Left hindlimb (tissue), 1 donor: ENCODE measurements around the gene RALGAPA1.

Experiments used
- DNase-seq: peaks from one replicate; pipeline ENCODE4 v3.0.0-alpha.2; 2018

RALGAPA1 gene

DNA sequence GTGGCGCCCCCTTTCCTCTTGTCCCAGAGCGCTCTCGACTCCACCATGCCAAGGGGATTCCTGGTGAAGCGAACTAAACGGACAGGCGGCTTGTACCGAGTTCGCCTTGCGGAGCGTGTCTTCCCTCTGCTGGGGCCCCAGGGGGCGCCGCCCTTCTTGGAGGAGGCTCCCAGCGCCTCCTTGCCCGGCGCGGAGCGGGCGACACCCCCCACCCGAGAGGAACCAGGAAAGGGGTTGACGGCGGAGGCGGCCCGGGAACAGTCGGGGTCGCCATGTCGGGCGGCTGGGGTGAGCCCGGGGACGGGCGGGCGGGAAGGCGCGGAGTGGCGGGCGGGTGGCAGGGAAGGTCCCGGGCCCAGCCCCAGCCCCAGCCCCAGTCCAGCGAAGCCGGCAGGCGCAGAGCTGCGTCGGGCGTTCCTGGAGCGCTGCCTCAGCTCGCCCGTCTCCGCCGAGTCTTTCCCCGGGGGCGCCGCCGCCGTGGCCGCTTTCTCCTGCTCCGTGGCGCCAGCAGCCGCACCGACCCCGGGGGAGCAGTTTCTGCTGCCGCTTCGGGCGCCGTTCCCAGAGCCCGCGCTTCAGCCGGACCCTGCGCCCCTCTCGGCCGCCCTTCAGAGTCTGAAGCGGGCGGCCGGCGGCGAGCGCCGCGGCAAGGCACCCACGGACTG lies 274.8 kb downstream of the RALGAPA1 start:
- DNase-seq: no peak

GRCh38 chr14:35533357-35534207 lies 275.5 kb downstream of the RALGAPA1 start, which contains the start of gene INSM2:
Gene INSM2, plus strand, starts transcription at chr14:35534164. Its CDS starts 89 bp downstream, at chr14:35534253.
- DNase-seq: peak; percentile 58

DNA sequence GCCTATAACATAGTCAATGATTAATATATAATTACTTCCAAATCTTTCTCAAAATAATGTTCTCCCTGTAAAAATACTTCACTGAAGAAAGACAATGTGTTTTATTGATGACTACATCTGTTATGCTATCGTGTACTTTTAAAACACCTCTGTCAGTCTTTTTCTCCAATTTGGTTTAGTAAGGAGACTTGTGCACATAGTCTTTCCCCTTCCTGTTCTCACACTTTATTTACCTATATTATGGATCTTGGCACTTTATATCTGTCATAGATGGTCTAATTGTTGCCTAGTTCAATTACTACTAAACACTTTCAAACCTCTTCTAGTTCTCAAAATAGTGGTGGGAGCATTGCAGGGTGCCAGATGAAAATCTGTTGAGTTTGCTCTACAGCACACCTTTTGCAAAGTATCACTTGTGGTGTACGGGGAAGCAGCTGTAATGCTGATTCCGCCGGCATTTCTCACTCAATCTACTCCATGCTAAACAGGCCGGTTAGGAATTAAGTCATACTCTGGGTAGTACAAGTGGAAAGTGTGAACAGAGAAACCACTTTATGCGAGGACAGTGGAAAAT lies 276.2 kb downstream of the RALGAPA1 start:
- DNase-seq: no peak

DNA sequence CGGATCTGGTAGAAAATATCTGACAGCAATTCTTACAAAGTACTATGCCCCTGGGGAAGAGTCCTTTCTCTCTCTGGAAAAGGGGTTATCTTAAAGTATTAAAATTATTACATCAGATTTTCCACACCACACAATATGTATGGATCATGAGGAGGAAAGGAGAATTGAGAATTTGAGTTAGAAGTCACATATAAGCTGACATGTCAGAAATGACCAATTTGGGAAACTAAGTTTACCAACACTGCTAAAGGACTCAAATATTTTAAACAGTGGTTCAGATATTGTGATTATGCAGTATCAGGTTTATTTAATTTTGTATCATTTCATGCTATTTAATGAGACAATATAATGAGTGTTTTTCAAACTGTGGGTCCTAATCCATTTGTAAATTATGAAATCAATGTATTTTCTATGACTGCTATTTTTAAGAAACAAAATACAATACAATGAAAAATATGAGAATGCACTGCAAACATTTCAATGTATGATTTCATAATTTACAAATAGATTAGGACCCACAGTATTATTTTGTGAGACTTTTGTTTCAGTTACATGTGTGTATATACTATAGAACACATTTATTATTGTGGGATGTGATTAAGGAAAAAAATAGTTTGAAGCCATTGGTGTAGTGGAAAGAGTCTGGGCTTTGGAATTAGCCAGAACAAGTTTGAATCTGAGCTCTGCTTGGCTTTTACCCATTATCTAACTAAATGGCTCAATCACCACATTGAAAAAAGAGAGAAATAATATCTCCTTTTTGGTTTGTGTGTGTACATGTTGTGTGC lies 276.9 kb downstream of the RALGAPA1 start:
- DNase-seq: no peak

DNA sequence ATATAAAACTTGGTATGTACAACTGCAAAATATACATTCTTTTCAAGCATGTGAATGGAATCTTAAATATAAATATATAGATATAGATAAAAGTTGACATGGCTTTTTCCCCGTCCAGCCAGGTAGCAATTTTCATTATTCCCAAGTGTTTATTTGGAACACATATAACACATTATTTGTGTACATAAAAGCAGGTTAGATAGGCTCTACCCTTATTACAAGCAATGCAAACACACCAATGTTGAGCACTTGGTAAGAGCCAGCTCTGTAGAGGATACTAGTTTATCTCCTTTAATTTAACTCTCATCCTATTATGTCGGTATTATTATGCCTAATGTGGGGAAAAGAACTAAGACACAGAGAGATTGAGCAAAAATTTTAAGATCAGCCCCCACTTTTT lies 282.1 kb downstream of the RALGAPA1 start:
- DNase-seq: no peak

DNA sequence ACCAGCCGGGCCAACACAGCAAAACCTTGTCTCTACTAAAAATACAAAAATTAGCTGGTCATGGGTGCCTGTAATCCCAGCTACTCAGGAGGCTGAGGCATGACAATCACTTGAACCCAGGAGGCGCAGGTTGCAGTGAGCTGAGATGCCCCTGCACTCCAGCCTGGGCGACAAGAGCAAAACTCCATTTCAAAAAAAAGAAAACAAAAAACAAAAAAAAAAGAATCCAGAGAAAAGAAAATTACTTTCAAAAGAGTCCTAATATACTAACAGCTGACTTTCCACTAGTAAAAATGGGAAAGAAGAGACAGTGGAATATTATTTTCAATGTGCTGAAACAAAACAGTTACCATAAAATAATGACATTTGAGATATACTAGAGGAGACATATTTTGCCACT lies 283.4 kb downstream of the RALGAPA1 start:
- no peak for DNase-seq

- DNase-seq: no peak
These were observed 289.1 kb downstream of the RALGAPA1 start for GRCh38 chr14:35519986-35520385.

DNA sequence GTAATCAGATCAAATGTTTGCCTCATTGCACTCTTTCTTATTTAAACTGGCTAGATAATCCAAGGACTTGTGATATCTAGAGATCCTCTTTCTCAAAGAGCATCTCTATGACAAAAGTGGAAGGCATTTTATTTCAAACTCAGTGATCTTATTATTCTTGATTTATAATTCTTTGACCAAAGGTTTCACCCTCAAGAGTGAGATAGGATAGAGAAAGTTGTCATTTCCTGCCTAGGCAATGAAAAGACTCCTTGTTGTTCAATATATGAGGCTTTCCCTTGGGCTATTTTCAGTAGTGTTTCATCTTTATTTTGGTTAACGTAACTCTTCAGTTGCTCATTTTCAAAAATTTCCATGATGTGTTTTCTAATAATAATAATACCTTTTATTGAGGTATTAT lies 293.2 kb downstream of the RALGAPA1 start:
- DNase-seq: no peak

DNA sequence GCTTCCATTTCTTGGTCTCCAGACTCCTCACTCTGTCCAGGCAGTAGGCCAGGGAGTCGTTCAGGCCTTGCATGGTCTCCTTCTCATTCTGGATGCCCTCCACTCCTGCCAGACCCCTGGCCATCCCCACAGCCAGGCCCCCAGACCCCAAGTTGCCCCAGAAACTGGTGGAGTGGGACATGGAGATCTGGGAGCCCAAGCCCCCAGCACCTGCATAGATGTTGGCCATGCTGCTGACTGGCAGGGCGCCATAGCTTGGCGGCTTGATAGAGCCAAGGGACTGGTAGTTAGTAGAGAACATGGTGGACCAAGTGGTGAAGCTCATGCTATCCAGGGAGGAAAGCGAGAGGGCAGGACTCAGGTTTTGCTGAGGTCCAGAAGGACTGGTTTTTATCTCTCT lies 296.3 kb downstream of the RALGAPA1 start:
- DNase-seq: no peak

DNA sequence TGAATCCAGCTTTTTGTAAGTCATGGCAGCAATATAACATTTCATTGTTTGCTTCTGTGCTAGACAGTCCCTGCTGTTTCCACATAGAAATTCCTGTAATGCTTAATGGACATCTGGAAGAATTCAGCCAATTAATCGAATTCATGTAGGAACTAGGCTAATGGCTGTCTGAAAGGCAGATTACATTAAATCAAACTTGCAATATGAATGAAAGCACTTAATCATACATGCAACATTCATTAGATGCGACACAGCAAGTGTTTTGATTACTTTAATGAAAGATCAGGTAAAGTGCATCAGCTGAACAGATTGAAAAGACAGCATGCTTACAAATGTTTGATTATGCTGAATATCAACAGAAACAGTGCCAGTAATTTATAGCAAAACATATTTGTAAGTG lies 299.2 kb downstream of the RALGAPA1 start:
- DNase-seq: no peak

- no peak for DNase-seq
These were observed 302.2 kb downstream of the RALGAPA1 start for GRCh38 chr14:35506927-35507326.

DNA sequence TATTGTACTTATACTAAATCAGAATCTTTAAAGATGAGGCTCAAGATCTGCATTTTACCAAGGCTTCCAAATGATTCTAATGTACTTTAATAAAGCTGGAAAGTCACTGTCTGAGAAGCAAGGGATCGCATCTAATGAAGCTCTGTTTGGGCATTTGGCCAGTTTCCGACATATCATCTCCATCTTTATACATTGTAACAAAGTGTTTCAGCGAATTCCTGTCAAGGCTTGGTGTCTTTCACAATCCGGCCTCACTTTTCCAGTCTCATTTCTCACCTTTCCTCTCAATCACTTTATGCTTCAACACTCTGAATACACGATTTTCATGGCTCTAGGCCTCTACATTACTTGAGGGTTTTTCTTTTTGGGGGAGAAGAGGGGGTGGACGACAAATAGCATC lies 302.6 kb downstream of the RALGAPA1 start:
- no peak for DNase-seq

GRCh38 chr14:35504260-35504659 lies 304.8 kb downstream of the RALGAPA1 start:
- DNase-seq: no peak

GRCh38 chr14:35503646-35504045 lies 305.4 kb downstream of the RALGAPA1 start:
- DNase-seq: no peak

GRCh38 chr14:35499180-35499579 lies 309.9 kb downstream of the RALGAPA1 start:
- DNase-seq: no peak

GRCh38 chr14:35495278-35495677 lies 313.8 kb downstream of the RALGAPA1 start:
- no peak for DNase-seq

- DNase-seq: no peak
These were observed 316.5 kb downstream of the RALGAPA1 start for GRCh38 chr14:35492569-35493014.
